ENCODE data around the gene ANKRD49. TPM values are rescaled to one million over a fixed set of nuclear protein-coding genes. Genes with fewer than 3 reads are reported as not detected.

ANKRD49 gene
- total RNA-seq: 10 to 100 TPM; 15.1 to 17.9 (median 16.3) TPM
- long read RNA-seq, donor 1, transcript ANKRD49-210 (3 exons, 2,268 nt): major isoform, 8 of 17 reads
- long read RNA-seq, donor 1, partial matches to known transcripts: 0 of 17 reads
- long read RNA-seq, donor 1, other reads (novel, unspliced or antisense): 5 of 17 reads
- long read RNA-seq, donor 2, partial matches to known transcripts: 0 of 4 reads
- long read RNA-seq, donor 2, other reads (novel, unspliced or antisense): 2 of 4 reads

GRCh38 chr11:94493281-94494125 is at the start of gene ANKRD49, which contains the start of gene MRE11:
TSS of gene ANKRD49 (plus strand) at chr11:94493984. CDS start at chr11:94496694, 2,710 bp downstream.
TSS of gene MRE11 (minus strand) at chr11:94493844. CDS start at chr11:94492801, 1,043 bp downstream.
- TF ChIP-seq, protein P1, sequence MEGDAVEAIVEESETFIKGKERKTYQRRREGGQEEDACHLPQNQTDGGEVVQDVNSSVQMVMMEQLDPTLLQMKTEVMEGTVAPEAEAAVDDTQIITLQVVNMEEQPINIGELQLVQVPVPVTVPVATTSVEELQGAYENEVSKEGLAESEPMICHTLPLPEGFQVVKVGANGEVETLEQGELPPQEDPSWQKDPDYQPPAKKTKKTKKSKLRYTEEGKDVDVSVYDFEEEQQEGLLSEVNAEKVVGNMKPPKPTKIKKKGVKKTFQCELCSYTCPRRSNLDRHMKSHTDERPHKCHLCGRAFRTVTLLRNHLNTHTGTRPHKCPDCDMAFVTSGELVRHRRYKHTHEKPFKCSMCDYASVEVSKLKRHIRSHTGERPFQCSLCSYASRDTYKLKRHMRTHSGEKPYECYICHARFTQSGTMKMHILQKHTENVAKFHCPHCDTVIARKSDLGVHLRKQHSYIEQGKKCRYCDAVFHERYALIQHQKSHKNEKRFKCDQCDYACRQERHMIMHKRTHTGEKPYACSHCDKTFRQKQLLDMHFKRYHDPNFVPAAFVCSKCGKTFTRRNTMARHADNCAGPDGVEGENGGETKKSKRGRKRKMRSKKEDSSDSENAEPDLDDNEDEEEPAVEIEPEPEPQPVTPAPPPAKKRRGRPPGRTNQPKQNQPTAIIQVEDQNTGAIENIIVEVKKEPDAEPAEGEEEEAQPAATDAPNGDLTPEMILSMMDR (IDR thresholded peaks at IDR 0.05): no peak
- H3K9me3 ChIP-seq: no peaks in the 10 kb centered on the region
- ATAC-seq: peak; percentile 100
- peaks cover 13% of the 10 kb centered on the region for H3K4me1 ChIP-seq (ENCODE audit: low read depth)
- peak within 1 kb of the TSS; percentile 37 for H3K4me3 ChIP-seq
- DNase-seq: peak; percentile 98 to 99 (median 98)
- intact Hi-C loops (cut with DNase I, micrococcal nuclease): no loop called here
- peaks cover 6% of the 10 kb centered on the region for H3K36me3 ChIP-seq (ENCODE audit: low read depth)

GRCh38 chr11:94445641-94446040 is 48.1 kb upstream of the ANKRD49 start:
- Histone ChIP-seq H3K4me3 (no peak overlapping the region), H3K9me3 (no peaks in the 10 kb centered on the region), H3K4me1 (ENCODE audit: low read depth) (no peaks in the 10 kb centered on the region), H3K36me3 (ENCODE audit: low read depth) (no peaks in the 10 kb centered on the region)
- DNase-seq (no peak), ATAC-seq (no peak)
- TF ChIP-seq, protein P1 (IDR thresholded peaks at IDR 0.05): no peak
- intact Hi-C loops (cut with DNase I, micrococcal nuclease): no loop called here

DNA sequence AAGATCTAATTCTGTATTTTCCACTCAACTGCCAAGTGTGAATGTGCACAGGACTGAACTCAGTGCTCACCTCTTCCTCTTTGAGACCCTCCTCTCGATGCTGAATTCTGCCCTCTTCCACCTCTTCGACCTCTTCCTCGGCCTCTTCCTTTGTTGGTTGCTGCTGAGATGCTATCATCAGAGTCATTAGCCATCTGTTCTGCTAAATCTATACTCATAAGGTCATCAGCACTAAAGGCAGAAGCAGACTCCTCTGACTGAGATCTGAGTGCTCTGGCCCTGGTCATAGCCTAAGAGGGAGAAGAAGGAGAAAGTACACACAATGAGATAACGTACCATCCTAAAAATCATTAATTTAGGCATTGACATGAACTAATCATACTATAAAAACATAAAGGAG is 46.6 kb upstream of the ANKRD49 start:
- DNase-seq: no peak
- Histone ChIP-seq H3K36me3 (ENCODE audit: low read depth) (no peaks in the 10 kb centered on the region), H3K4me1 (ENCODE audit: low read depth) (no peaks in the 10 kb centered on the region), H3K4me3 (no peak overlapping the region), H3K9me3 (no peaks in the 10 kb centered on the region)
- intact Hi-C loops (cut with DNase I, micrococcal nuclease): no loop called here
- ATAC-seq: no peak
- TF ChIP-seq, protein P1 (IDR thresholded peaks at IDR 0.05): no peak

DNA sequence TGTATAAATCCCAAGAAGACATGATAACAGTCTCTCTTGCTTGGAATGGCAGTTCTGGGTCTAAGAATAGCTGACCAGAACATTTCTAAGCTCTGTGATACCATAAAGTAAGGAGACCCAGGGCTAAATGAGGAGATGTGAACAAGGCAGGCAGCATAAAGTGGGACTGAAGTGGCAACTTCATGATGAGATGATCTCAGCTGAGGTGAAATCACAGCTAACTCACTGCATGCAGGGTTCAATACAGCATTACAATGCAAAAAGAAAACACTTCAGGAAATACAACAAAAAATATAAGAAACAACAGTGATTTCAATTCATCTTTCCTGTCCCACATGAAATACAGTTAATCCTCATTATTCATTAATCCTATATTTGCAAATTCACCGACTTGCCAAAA is 44.8 kb upstream of the ANKRD49 start:
- Histone ChIP-seq H3K4me1 (ENCODE audit: low read depth) (no peaks in the 10 kb centered on the region), H3K4me3 (no peak overlapping the region), H3K9me3 (no peaks in the 10 kb centered on the region), H3K36me3 (ENCODE audit: low read depth) (no peaks in the 10 kb centered on the region)
- ATAC-seq: no peak
- intact Hi-C loops (cut with DNase I, micrococcal nuclease): no loop called here
- TF ChIP-seq, protein P1 (IDR thresholded peaks at IDR 0.05): no peak
- DNase-seq: no peak

GRCh38 chr11:94449437-94449836 is 44.3 kb upstream of the ANKRD49 start:
- H3K9me3 ChIP-seq: no peaks in the 10 kb centered on the region
- peak; percentile 34 for ATAC-seq
- no peaks in the 10 kb centered on the region for H3K4me1 ChIP-seq (ENCODE audit: low read depth)
- H3K36me3 ChIP-seq (ENCODE audit: low read depth): no peaks in the 10 kb centered on the region
- TF ChIP-seq, protein P1 (IDR thresholded peaks at IDR 0.05): no peak
- no peak overlapping the region for H3K4me3 ChIP-seq
- intact Hi-C loops (cut with DNase I, micrococcal nuclease): no loop called here
- DNase-seq: no peak
